HG03442 (cell line): ENCODE results near the gene CALHM4.

ENCODE experiments used
- ATAC-seq: cut with Tn5 transposase; IDR thresholded peaks from one replicate; pipeline ENCODE4 v1.9.1; 2021; ENCODE audit warnings: mild to moderate bottlenecking, moderate library complexity; ENCODE audit not compliant: unreplicated experiment

Gene CALHM4, protein sequence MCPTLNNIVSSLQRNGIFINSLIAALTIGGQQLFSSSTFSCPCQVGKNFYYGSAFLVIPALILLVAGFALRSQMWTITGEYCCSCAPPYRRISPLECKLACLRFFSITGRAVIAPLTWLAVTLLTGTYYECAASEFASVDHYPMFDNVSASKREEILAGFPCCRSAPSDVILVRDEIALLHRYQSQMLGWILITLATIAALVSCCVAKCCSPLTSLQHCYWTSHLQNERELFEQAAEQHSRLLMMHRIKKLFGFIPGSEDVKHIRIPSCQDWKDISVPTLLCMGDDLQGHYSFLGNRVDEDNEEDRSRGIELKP

DNA sequence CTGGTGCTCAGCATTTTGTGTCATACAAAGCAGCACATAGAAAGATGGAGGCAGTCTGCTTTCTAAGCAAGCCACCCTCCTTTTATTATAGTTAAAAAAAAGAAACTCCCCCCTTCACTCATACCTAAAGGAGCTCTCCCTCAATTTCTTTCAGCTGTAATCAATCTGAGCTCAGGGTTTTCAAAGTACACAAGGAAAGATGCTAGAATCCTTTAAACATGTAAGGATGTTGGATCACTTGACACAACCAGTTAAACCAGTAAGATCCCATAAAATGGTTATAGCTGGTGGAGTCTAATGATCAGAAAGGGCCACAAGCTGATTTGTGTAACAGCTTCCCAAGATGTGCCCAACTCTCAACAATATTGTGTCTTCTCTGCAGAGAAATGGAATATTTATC, at the start of gene CALHM4:
Gene CALHM4 (plus strand): TSS at position 301 of the 400 bp plus-strand sequence. CDS start 43 bp downstream, at position 344.
- no peak for ATAC-seq

DNA sequence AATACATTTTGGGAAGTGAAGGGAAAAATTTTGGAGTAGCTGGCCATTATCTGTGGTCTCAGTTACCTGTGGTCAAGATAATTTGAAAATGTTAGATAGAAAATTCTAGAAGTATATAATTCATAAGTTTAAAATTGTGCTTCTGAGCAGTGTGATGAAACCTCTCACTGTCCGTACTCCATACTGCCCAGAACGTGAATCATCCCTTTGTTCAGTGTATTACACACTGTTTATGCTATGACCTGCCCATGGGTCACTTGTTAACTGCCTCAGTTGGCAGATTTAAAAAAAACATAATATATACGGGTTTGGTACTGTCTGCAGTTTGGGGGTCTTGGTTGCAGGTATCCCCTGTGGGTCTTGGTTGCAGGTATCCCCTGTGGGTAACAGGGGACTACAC, 46.2 kb upstream of the CALHM4 start:
- no peak for ATAC-seq

DNA sequence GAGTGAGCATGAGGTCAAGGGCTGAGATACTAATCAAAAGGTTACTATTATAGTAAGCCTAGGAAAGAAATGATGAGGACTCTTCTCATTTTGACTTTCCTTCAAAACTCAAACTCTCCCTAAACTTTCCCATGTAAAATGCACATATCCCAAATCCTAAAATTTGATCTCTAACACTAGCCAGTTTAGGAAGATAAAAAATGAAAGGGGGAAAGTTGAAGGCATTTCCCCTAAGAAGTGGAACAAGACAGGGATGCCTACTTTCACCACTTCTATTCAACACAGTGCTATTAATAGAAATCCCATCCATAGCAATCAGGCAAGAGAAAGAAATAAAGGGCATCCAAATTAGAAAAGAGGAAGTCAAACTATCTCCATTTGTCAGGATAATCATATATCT, 45.0 kb upstream of the CALHM4 start:
- ATAC-seq: no peak

DNA sequence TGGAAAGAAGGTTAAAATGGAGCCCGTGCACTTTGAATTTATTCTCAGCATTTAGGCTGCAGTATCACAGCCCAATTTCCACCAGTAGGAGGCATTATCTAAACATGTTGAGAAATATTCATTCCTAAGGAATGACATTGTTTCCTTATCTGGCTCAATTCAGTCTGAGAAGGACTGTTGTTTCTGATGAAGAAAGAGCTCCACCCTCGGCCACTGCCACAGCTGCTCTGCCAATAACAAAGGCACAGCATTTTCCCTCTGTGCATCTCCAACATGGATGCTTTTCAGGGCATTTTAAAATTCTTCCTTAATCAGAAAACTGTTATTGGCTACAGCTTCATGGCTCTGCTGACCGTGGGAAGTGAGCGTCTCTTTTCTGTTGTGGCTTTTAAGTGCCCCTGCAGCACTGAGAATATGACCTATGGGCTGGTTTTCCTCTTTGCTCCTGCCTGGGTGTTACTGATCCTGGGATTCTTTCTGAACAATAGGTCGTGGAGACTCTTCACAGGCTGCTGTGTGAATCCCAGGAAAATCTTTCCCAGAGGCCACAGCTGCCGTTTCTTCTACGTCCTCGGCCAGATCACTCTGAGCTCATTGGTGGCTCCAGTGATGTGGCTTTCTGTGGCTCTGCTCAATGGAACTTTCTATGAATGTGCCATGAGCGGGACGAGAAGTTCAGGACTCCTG, 42.0 kb upstream of the CALHM4 start, which contains the start of gene CALHM5:
Gene CALHM5 (plus strand): TSS at position 216 of the 687 bp plus-strand sequence. CDS start 58 bp downstream, at position 274.
- ATAC-seq: no peak

DNA sequence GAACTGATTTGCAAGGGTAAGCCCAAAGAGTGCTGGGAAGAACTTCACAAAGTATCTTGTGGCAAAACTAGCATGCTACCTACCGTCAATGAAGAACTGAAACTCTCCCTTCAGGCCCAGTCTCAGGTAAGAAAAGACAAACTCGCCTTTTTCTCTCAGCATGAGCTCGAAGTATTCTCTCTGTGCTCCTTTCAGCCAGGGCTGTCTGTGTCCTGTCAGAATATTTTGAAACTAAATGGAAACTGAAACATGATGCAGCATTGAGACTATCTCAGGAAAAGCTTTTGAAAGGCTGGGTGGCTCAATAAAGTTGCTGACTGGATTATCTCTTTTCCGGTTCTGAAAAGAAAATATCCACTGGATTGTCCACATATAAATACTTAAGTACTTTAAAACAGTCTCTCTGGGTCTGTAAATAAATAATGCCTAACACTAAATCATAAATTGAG, 41.4 kb upstream of the CALHM4 start:
- peak; percentile 65 for ATAC-seq

DNA sequence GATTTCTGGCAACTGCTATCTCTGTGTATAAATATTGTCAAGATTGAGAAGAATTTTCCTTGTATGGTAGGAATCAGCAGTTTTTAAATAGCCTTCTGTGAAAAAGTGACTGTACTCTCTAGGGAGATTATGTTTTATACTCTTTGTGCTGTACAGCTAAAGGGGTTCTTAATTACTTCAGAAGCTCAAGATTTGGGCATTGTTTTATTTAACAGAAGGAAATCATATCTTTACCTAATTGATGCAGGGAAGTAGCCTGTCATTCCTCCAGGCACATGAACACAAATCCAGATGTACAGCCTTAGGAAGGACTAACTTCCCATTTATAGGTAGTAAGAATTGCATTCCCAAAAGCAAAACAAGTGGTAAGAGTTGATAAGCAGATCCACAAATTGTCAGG, 40.8 kb upstream of the CALHM4 start:
- ATAC-seq: no peak

DNA sequence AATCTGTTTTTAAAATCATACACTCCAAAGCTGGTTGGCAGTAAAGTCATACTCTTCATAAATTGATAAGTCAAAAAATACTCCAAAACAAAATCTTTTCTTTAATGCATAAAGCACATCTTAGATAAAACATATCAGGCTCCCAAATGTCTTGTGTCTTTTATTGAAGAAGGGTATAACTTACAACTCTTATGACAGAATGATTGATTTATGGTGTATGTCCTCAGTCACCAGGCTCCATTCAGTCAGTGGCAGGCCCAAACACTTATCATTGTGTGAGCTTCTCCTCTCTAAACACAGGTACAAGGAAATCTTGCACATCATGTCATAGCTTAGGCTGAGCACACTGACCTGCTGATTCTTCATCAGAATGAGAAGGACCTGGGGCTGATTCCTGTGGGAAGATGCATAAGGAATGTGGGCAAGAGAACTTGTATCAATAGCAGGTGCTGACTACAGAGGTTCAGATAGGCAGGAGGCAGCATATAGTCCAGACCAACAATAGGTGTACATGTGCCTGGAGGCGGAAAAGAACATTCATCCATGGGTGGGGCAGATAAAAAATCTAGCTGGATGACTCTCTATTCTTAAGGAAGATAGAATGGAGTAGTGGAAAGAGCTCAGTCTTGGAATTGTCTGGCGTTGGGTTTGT, 40.2 kb upstream of the CALHM4 start:
- ATAC-seq: no peak

DNA sequence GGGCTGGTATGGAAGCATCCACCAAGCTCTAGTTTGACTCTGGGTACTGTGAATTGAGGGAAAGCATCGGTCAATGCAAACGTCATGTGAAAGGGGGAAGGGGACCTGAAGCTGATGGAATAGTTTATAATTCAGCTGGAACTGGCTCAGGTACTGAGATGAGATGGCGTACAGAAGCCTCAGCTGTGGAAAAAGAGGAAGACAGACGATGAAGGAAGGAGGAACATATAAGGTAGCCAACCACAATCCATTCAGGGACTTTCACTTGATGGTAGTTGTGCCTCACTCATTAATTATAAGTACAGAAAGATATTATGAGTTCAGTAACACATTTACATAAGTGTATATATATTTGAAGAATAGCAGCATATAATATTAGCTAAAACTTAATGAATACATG, 39.4 kb upstream of the CALHM4 start:
- ATAC-seq: no peak

DNA sequence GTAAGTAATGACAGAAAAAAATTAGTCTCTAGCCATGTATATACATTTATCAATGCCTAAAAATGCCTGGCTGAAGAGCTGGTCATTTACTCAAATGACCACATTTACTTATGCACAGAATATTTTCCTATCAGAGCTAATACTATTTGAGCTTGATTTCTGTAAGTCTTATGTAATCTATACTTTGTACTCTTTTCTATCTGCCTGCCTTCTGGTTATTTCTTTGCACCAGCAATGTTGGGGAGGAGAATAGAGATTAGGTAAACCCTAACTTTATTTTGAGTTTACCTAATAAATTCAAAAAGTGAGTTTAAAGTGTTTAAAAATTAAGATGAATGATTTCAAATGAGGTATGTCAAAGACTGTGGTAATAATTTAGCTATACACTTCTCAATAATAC, 38.4 kb upstream of the CALHM4 start:
- ATAC-seq: no peak

DNA sequence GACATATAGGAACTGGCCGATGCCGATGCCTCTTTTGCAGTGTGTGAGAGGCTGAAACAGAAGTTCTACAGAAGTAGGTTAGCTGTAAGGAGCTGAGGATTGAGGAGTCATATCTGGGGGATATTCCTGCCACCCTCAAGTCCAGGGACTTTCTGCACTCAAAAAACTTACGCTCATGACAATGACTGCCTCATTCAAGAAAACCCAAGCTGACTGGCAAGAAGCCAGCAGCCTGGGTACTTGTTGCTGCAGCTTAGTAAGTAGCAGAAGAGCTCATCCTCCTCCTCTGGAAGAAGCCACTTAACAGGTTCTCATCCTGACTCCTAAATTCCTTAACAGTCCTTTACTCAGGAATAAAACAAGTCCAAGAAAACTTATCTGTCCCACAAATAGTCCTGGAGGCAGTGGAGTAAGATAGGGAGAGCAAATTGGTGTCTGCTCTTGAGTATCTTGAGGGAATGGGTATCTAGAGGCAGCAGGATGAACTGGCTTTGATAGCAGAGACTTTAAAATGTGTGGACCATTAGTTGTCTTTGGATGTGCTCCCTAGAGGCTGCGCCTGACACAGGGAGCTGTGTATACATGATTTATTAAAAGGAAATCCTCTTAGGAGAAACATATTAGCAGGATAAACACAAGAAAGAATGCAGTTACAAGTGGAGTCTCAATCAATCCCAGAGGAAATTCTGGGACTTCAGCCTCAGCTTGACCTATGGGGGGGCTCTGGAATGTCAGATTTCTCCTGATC, 34.8 kb upstream of the CALHM4 start:
- no peak for ATAC-seq

DNA sequence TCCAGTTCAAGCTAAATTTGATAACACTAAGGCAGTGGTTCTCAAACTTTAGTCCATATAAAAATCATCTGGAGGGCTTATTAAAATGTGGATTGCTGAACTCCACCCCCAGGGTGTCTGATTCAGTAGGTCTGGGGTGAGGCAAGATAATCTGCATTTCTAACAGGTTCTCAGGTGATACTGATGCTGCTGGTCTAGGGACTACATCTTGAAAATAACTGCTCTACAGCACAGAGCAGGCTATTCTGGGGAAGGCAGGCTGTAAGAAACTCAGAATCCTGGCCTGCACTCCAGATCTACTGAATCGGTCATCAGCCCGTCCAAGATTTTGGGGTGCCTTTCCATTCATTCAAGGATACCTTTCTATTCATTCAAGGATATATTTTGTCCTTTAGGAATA, 30.7 kb upstream of the CALHM4 start:
- ATAC-seq: no peak

DNA sequence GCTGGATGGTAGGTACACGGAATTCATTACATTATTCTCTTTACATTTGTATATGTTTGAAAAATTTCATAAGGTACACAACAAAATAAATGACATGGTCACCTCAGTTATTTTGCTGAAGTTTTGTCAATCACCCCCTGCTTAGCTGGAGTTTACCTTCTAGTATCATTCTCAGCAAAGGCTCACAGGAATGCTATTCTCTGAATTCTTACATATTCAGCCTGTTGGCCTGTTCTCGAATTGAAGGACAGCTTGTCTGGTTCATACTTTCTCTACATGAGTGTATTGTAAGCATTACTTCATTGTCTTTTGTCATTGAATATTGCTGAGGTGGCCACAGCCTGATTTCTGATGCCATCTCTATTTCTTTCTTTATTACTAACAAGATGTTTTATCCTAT, 29.3 kb upstream of the CALHM4 start:
- no peak for ATAC-seq

DNA sequence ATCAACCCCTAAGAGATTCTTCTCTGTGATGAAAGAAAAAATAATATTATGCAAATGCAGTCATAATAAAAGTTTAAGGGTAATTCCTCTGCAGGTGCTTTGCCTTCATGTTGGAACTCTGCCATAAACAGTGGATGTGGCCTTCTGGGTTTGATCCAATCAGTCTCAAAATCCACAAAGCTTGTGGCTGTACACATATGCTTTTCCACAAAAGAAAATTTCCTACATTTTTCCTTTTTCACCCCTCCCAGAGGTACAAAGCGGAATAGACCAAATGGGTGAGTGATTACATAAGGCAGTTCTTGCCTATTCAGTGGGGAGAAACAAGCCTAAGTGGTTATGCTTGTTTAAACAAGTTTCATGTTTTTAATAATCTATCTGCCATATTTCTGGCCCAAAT, 25.4 kb upstream of the CALHM4 start:
- ATAC-seq: no peak

DNA sequence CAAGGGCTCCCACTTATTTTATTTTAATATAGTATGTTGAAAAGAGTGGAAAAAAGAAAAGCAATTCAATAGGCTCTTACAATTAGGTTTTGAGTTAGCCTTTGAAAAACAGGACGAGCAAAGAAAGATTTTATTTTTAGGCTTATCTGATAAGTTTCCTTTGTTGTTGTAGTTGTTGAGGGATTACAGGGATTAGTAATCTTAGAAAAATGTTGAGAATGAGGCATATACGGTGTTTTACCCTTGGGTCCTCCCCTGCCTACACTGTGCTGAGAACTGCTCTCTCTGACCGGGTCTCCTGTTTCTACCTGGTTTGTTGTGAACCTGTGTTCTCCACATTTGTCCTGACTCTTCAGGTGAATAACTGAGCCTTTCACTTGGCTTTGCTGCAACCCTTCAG, 24.8 kb upstream of the CALHM4 start:
- ATAC-seq: no peak

DNA sequence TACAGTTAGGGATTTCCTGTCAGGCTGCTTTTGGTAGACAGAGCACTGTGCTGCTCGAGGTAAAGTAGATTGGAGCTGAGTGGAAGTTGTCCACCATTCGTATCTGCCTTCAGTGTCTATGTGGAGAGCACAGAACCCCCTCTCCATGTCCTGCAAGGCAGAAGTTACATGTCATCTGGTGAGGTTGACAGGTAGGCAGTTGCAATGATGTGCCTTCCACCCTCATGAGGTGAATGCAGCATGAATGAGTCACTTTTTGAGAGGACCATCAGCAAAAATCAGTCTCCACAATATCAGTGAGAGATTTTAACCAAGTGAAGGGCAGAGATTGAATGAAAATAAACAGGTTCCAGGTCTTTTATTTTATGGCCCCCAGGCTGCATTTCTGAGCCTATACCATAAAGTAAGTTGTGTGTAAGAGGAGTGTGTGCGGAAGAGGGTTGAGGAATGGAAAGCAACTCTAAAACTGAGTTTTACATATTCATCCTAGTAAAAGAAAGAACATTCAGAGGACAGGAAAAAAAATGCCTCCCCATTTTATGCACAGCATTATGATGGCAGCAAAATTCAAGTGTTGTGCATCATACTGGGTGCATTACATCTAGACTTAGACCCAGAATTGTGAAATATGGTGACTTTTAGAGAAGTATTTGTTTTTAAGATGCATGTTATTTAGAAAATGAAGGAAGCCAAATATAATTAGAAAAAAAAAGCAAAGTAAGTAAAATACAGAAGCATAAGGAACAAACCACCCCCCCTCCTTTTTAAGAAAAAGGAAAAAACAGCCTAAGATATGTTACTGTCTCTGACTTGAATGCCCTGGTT, 23.9 kb upstream of the CALHM4 start:
- ATAC-seq: no peak

DNA sequence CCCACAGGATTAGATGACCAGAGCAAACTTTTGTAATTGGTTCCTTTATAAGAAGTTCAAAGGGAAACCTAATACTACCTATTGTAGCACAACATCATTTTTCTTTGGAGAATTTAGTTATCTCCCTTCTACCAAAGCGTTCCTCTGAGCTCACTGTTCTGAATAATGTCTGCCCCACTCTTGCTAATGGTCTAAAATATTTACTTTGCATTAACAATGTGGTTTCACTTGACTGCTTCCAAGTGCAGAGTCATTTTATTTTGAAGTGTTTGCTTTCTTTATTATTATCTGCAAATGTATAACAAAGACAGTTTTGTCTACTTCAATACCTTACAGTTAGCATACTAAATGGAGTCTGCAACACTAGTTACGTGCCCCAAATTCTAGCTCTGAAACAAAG, 23.1 kb upstream of the CALHM4 start:
- no peak for ATAC-seq

DNA sequence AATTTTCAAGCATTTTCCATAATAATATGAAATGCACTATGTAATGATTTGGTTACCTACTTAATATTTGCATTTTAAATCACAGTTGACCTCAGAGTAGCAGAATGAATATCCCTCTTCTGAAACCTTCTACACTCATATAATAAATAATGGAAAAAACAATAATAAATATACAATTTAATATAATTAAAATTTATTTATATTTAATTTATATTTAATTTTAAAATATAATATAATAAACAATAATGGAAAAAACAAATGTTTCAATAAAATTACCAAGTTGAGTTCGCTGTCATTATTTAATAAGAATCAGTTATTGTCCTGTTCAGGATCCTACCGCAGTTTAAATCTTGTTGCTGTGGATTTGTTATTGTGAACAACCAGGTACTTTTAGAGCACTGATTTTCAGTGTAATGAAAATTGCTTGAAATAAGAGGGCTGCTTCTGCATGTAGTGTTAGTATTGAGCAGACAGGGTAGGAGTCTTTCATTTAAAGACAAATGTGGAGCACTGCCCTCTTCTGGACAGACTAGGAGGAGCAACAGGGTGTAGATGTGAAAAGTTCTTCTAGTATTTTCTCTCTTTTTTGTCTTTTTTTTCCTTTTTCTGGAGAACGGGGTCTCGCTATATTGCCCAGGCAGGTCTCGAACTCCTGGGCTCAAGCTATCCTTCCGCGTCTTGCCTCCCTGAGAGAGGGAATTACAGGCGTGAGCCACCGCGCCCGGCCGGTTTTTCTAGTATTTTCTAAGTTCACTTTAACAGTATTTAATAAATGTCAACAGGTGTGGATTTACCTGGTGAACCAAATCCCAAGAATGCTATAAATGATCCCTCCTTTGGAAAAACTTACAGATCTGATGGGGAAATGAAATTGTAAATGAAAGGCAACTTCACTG, 21.6 kb upstream of the CALHM4 start:
- ATAC-seq: peak; percentile 79

DNA sequence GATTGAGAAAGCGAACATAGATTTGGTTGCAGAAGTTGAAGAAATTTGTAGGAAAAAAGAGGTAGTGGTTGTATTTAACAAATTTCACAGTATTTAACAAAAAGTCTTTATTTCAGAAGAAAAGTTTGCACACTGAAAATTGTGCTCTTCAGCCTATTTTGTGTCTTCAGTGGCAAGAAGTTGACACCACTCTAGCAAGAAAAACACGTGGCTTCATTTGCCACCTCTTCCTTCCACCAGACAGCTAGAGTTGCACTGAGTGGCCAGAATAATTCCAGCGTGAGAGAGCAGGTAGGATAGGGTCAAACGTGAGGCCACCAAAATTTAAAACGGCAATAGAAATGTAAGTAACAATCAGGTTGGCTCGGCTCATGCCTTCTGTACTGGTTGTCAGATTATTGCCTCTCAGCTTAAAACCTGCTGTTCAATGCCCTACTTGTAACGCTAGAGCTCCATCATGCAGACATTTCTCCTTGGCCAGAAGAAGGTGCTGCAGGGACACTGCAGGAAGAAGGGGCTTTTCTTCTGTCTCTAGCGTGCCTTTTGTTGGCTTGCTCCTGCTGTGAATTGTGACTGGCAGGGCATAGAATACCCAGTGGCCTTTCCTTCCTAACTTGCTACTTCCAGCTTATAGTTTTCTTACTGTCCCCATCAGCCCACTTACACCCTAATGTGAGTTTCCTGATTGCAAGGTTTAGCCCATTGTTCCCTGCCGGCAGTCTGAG, 20.2 kb upstream of the CALHM4 start:
- no peak for ATAC-seq

DNA sequence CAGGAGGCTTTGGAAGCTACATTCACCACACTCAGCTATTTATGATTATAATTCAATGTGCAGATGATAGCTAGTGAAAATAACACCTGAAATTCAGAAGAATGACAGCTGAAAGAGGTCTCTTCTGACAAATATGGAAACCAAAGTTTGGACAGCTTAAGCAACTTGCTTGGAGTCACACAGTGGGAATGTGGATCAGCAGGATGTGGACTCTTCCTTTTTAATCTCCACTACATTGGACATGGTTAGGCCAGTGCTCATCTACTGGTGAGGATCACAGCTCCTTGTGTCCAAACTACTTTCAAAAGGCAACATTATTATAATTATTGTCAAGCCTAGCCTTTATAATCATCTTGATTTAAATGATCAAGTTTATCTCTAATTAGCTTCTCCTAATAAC, 18.4 kb upstream of the CALHM4 start:
- ATAC-seq: no peak
